HG03520 (cell line): ENCODE results near the gene CACNA1C.

Experiments used
- ATAC-seq: cut with Tn5 transposase; IDR thresholded peaks from one replicate; pipeline ENCODE4 v1.9.1; 2021; ENCODE audit warnings: mild to moderate bottlenecking, moderate library complexity; ENCODE audit not compliant: unreplicated experiment

CACNA1C gene

DNA sequence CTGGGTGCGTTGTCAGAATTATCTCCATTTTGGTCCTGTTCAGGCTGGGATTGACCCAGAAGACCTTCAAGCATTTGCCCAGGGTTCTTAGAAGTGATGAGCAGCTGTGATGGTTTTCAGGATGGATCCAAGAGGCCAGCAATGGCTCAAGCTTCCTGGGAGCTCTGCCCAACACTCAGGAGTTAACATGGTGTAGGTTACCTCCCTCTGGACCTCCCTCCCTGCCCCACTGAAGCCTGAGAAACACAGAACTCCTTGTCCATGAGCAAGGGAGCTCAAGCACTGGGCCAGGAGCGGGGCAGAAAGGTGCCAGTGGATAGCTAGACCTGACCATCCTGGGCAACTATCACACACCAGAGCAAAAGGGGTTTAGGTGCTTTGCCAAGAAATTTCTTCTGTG, 593.6 kb downstream of the CACNA1C start:
- ATAC-seq = no peak

DNA sequence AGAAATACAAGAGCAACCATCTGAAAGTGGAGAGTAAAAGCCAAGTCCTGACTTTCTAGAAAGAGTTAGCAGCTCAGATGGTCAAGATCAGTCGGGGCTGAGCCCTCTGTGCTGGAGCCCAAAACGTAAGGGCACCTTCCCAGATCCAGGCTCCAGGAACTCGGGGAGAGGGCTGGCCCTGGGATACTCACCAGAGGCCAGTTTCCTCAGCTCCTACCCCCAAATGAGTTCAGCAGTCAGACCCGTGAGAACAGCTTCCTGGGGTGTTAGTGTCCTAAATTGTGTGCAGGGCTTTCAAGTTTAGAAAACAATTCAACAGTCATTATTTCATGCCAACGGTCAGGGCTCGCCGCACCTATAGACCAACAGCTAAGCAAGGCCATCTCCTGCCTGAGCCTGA, 594.4 kb downstream of the CACNA1C start:
- no peak for ATAC-seq

DNA sequence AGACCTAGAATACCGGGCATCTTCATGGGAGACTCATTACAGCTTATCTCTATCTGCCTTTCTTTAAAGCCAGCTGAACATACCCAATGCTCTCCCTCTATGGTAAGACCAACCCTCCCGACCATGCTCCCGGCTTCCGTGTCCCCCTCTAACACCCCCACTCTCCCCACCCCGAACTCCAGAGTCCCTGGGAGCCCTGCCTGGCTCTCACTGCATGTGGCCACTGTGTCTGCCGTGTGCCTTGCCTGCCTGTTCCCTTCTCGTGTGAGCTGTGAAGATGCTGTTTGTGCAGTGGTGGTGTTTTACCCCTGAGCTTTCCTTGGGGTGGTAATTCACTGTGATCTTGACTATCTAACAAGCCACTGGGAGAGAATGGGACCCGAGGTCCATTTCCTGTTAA, 595.6 kb downstream of the CACNA1C start:
- ATAC-seq = no peak

DNA sequence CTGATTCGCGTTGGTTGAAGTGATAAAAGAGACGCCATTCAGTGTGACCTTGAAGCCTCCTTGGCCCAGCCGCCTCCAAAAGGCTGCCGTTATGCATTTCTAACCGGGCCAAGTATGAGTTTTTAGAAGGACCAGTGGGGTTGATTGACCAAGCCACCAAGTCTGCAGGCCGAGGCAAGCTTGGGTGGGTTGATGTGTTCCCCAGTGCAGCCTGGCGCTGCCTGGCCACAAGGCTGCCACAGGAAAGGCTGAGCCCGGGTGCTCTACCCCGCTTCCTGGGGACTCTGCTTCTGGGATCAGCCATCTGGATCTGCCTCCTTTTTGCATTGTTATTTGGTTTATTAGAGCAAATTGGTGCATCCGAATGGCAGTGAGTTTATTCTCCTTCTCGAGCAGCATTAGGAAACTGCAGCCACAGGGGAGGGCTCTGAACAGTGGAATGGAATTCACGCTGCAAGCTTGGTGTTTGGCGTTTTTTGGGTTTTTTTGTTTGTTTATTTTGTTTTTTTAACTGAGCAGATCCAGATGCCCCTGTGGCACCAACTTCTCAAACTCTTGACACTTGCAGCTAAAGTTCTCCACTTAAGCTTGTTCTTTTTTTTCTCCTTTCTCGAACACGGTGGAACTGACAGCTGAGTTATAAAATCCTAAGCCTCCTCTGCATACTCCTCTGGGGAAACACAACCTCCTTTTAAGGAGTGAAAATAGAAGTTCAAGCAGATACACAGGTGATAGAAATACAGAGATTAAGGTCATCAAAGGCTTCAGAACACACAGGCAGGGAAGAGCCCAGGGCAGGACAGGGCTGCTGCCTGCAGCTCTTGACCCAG, 596.6 kb downstream of the CACNA1C start:
- no peak for ATAC-seq

DNA sequence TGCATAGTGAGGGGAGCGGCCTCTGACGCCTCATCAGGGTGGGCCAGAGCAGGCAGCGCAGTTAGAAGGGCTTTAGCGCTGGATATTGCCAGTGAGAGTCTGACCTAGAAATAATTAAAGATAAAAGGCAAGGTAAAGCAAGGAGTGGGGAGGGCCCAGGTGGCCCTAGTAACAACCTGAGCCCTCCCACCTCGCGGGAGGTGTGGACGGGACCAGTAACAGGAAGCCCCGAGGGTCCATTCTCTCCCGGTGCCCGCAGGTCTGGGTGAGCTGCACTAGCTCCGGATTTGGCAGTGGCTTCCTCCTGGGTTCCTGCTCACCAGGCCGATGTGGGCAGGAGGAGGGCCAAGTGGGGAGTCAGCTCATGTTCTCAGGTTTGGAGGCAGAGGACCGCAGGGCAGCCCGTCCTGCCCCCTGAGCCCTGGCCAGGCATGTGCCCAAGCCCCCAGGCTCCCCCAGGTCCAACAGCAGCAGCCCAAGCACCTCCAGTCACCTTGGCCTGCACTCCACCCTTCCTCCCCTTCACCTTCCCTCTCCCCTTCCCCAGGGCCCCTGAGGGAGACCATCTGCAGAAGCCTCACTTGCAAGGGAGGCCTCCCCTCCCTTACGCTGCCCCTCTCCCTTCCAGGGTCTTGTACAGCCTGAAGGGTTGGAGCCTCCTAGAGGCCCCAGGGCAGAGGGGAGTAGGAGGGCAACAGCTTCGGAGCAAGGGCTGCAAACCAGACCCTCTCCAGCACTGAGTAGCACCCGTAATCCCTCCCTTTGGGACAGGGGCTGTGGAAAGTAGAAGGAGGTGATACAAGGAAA, 597.7 kb downstream of the CACNA1C start:
- no peak for ATAC-seq

DNA sequence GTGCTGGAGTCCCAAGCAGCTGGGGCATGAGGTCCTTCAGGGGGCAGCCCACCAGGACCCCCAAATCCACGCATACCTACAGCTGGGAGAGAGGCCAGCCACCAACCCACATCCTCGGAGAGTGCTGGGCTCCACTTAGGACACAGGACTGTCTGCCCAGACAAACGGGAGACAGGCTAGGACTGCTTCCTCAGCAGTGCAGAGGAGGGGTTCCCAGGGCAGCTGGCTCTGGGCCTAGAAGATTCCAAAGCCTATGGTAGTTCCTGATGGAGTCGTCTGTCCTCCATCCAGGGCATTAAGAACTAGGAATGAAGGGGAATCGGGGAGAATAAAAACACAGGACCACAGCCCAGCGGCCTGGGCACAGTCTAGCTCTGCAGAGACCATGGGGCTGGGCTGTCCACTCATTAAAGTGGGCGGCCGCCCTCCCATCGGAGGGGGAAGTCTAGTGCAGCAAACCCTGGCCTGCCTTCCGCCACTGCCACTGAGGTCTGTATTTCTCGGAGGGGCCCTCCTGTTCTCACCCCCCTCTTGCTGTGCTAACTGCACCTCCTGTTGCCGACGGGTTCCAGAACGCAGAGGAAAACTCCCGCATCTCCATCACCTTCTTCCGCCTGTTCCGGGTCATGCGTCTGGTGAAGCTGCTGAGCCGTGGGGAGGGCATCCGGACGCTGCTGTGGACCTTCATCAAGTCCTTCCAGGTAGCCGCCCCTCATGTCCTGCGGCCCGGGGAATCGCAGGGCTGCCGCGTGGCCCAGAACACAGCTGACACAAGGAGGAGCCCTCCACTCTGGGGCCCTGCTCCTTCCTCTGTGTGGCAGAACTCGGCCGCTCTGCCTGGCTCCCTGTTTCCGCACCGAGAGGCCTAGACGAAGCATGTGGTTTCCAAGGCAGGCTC, 598.5 kb downstream of the CACNA1C start:
- no peak for ATAC-seq

DNA sequence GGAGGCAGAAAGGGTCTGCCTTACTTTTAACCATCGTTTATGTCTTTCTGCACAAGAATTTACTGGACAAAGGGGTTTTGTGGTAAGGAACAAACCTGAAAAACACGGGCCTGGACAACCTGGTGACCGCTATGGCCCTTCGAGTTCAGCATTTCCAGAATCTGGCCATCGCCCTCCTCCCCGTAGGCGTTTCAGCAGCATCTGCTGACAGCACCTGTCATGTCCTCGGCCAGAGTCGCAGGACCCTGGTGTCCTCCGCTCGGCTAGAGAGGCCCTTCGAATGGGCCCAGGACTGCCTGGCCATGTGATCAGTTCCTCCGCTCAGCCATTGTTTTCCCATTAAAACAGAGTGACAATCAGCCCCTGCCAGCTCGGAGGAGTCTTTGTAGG, 599.2 kb downstream of the CACNA1C start:
- no peak for ATAC-seq

DNA sequence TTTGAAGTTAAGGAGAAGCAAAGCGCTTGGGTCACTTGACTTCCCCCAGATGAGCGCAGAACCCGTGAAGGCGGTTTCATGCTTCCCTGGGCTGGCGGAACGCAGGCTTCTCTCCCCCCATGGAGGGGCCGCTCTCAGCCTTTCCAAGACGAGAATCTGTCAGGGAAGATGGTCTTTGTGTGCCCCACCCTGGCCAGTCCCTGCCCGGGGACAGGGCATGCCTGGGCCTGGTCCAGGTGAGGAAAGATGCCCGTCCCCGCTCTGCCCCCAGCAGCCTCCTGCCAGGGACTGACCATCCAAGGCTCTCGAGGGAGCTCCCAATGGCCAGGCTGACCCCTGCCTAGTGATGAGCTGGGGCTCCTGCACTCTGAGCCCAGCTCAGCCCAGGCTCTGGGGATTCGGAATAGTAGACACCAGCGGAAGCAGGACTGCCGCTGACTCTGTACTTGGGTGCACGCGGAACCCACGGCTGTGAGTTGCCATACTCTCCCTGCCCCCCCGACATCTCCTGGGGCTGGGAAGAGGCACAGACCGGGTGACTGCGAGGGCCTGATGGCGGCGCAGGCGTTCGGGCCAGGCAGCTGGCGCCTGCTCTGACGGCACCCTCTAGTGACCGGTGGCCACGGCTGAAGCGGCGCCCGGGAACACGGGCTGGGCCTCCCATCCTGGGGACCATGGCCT, 599.8 kb downstream of the CACNA1C start:
- ATAC-seq = no peak

DNA sequence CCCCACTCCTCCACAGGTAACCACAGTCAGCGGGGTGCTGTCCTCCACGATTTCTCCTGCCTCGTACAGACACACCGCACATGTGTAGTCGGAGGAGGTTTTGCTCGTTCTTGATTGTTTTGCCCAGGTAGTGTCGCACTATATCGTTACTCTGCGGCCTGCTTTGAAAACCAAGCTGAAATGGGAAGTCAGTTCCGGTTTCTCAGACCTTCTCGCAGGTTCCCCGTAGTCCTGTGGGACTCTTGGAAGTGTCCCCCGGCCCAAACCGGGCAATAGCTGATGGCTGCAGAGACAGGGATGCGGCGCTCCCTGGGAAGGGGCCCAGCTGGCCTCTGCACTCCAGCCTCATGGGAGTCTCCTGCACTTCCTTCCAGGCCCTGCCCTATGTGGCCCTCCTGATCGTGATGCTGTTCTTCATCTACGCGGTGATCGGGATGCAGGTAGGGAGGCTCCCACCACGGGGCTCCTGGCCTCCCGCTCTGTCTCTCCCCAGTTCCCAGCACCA, 600.7 kb downstream of the CACNA1C start:
- ATAC-seq = no peak

DNA sequence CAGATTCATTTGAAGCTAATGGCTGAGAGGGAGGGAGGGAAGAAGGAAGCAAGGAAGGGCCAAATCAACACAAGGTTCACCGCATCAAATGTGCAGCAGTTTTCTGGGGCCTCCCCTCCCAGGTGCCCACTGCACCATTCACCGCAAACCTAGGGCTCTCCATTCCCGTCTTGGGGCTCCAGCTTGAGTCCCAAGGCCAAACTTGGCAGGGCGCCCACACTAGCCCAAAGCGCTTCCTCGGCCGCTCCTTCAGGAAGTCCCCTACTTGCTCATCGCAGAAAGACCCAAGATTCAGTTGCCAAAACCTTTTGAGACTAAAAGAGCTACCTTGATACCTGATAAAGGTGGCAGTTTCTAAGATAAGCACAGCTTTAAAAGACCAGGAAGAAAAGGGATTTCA, 601.5 kb downstream of the CACNA1C start:
- no peak for ATAC-seq

DNA sequence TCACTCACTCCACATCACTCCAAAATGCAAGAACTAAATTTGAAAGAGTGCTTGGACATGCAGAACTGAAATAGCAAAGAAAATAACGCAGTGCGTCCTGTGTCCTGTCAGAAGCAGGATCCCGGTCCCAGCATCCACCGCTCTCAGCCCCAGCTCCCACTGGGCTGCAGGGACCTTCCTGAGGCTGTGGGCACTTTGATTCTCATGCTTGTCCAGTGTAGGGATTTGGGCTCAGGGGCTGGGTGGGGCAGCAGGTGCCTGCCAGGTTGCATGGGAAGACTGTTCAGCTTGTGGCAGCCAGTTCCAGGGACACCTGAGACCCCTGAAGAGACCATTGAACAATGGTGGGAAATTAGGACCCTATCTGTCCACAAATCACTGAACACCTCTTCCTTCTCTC, 602.0 kb downstream of the CACNA1C start:
- no peak for ATAC-seq

DNA sequence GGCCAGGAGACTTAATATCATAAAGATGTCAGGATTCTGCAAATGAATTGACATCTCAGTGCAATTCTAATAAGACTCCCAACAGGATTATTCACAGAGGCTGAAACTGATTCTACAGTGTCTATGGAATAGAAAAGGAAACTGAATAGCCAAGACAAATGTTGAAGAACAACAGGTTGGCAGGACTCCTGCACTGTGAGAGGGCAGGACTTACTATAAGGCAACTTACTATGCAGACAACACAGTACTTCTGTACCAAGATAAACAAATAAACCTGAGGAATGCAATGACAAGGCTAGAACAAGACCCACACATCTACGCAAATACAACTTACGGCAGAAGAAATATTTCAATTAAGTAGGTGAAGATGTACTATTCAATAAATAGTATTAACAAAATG, 609.7 kb downstream of the CACNA1C start:
- no peak for ATAC-seq

DNA sequence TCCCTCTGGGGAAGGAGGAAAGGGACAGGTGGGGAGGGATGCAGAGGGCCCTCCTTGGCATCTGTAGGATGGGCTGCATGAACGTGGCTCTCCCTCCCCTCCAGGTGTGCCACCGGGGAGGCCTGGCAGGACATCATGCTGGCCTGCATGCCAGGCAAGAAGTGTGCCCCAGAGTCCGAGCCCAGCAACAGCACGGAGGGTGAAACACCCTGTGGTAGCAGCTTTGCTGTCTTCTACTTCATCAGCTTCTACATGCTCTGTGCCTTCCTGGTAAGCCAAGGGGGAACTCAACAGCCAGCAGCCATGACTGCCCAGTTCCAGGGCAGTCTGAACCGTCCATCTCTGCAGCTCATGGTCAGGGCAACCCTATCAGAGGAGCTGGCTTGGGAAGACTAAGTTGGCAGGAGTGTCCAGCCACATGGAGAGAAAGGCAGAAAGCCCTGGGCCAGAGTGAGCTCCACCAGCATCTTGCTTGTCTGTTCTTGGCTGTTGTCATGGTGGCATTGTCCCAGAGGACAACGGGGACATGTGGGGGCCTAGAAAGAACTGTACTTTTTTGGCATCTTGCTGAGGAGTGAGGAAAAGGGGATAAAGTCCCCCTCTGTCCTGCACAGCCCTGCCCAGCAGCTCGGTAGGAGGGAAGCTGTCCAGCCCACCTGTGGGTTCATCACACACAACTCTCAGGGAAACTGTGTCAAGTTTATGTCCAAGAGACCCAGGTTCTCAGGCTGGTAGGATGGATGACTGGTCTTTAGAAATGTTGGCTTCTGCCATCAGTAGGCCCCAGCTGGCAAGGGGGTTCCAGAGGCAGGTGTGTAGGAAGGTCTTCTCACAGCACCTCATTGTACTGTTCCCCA, 612.2 kb downstream of the CACNA1C start:
- no peak for ATAC-seq

DNA sequence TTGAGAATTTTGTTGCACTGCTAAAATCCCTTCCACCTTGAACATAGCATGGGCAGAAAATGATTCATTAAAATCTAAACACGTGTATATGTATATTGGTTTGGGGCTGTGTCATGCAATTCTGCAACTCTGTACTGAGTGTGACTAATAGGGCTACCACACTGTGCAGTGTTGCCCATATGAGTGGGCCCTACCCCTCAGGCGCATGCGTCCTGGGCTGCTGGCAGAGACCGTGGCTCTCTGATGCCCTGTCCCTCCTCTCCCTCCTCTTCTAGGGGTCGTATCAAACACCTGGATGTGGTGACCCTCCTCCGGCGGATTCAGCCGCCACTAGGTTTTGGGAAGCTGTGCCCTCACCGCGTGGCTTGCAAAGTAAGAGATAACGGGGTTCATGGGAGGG, 613.6 kb downstream of the CACNA1C start:
- no peak for ATAC-seq

DNA sequence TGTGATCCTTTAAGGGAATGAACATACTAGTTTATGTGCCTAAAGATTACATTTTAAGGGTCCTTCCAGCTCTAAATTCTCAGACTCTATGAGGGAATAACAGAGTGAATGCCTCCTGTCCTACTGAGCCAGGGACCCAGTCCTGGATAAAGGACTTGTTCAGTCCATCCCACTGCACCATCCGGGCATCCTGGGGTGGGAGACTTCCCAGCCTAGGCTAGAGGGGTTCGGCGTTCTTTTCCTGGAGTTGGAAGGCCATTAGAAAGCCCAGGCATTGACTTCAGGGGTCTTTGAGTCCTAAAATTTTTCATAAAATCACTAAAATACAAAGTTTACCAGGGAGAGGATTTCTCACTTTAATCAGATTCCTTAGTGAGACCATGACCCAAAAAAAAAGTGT, 614.1 kb downstream of the CACNA1C start:
- no peak for ATAC-seq

DNA sequence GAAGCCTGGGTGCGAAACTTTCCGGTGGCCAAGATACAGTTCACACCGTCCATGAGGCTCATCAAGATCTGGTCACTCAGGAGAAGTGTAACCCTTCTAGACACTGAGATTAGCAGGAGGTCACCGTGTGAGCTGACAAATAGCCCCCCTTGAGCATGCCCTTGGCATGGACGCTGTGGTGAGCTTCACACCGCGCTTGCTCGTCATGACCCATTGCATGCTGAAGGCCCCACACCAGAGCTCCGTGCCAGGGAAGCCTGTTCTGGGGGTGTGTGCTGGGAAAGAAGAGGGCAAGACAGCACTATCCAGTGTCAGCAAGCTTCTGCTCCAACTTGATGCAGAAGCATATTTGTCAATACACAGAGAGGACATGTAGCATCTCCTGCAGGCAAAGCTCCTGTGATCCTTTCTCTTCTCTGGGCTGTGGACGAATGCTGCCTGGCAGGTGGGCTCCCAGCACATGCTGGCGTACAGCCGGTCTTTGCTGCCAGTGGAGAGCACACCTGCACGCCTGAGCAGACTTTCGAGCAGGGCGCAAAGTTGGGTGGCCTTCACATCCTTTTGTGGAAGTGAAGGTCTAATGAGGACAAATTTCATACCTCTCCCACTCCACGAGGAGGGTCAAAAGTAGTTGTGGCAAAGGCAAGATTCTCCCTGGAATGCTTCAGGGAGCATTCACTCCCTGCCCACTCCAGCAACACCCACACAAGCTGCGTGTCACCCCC, 615.1 kb downstream of the CACNA1C start:
- no peak for ATAC-seq

DNA sequence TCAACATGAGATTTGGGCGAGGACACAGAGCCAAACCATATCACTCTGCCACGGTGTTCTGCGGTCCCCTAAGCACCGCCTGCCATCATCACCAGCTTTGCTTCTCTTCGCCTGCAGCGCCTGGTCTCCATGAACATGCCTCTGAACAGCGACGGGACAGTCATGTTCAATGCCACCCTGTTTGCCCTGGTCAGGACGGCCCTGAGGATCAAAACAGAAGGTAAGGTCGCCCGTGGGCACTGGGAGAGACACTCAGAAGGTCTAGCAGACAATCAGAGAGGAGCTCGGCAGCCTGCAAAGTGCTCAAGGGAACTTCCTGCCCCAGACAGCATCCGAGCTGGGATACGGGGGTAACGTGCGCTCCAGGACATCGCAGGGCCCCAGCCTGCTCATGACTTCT, 616.0 kb downstream of the CACNA1C start:
- ATAC-seq = no peak

DNA sequence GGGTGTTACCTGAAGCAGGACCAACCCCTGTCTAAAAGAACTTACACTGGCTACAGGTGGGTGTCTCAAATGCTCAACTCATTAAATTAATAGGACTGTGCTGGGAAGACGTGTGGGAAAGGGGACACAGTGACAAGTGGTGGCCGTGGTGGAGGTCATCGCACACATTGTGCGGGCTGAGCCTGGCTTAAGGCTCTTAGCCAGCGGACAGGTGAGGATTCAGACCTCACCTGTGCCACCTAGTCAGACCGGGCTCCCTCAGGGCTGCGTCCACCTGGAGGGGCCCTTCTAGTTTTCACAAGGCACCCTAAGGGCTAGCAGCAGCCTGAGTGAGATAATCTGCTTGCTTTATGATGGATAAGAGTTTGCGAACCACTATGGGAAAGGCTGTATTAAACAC, 616.8 kb downstream of the CACNA1C start:
- ATAC-seq = no peak

DNA sequence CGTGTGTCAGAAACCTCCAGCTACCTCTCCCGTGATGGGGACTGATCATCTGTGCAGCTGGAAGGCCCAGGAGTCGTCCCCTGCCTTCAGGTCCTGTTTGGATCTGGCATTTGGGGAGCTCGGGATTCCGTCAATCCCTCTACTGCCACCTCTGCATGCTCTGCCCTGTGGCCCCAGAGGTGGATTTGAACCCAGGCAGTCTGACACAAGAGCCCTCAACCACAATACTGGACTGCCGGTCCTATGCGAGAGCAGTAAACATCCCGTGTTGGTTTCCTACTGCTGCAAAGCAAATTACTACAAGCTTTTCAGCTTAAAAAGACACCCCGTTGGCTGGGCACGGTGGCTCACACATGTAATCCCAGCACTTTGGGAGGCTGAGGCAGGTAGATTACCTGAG, 620.1 kb downstream of the CACNA1C start:
- no peak for ATAC-seq
